Measurements from ENCODE around the gene SLC10A2. TPM values are rescaled to one million over a fixed set of nuclear protein-coding genes. Genes with fewer than 3 reads are reported as not detected.

The SLC10A2 gene
- total and polyA plus RNA-seq, 2 of the 4 experiments (the other 2 are of a cell fraction): not detected

DNA sequence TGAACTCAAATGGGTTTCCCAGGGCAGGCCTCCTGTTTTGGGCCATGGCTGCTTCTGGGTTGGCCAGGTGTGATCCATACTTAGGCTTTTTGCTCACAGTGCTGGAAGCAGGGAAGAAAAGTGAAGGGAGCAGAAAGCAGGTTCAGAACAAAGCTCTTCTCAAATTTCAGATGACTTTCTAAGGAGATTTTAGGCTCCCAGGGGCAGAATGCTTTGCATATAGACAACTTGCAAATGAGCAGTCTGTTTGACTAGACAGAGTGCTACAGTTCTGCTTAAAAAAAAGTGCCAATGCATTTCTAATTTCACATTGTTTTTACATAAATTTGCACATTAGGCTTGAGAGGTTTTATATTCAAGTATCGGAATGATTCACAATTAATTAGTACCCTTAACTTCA, 2.6 kb upstream of the SLC10A2 start:
- Histone ChIP-seq H3K27me3 (ENCODE audit: control insufficient read depth, insufficient read depth, low read length) (no peaks in the 10 kb centered on the region), H4K91ac (ENCODE audit: insufficient read depth, low read depth, low read length) (no peak overlapping the region), H3K4me1 (ENCODE audit: control insufficient read depth, insufficient read depth, low read length) (no peaks in the 10 kb centered on the region), H3K27ac (ENCODE audit: insufficient read depth, low read length) (no peak overlapping the region), H2BK5ac (ENCODE audit: low read depth, low read length, poor library complexity, severe bottlenecking) (no peak overlapping the region), H4K8ac (ENCODE audit: low read depth in 2 of 2, low read length in 2 of 2) (no peak overlapping the region), H3K18ac (ENCODE audit: low read depth, low read length) (no peak overlapping the region), H3K4ac (ENCODE audit: low read depth, low read length) (no peak overlapping the region), H4K20me1 (ENCODE audit: insufficient read depth, low read length) (no peaks in the 10 kb centered on the region), H3K36me3 (ENCODE audit: control insufficient read depth, insufficient read depth, low read length) (no peaks in the 10 kb centered on the region), H3K9me3 (ENCODE audit: control insufficient read depth, insufficient read depth, low read length) (peaks cover 16% of the 10 kb centered on the region), H4K5ac (ENCODE audit: low read depth, low read length) (no peak overlapping the region), H3K23ac (ENCODE audit: low read depth, low read length) (no peak overlapping the region), H3K9ac (ENCODE audit: low read depth, low read length) (no peak overlapping the region), H3K56ac (ENCODE audit: extremely low read depth, insufficient read depth, low read length) (no peak overlapping the region), H3K14ac (replicated peaks; ENCODE audit: low read depth, low read length) (no peak overlapping the region), H3K4me3 (ENCODE audit: insufficient read depth, low read depth, low read length) (no peak overlapping the region), H3K4me2 (ENCODE audit: low read depth, low read length) (no peak overlapping the region), H2BK20ac (ENCODE audit: low read depth, low read length) (no peak overlapping the region), H2BK120ac (ENCODE audit: low read depth, low read length) (no peak overlapping the region), H2AK5ac (ENCODE audit: low read depth, low read length) (no peak overlapping the region), H2AFZ (replicated peaks; ENCODE audit: low read length, poor library complexity) (no peak overlapping the region), H2BK15ac (ENCODE audit: low read depth, low read length) (no peak overlapping the region), H2AK9ac (replicated peaks; ENCODE audit: low read depth, low read length, poor library complexity) (no peak overlapping the region), H3K9me1 (ENCODE audit: insufficient read depth, low read length) (no peaks in the 10 kb centered on the region), H3K79me1 (ENCODE audit: low read depth in 1 of 2, low read length in 2 of 2) (no peaks in the 10 kb centered on the region)
- no TSS peak for BruUV-seq (replicated peaks)
- intact Hi-C loops (cut with micrococcal nuclease): no loop called here
- POLR2A ChIA-PET (ENCODE audit: unreplicated experiment): no interaction called here
- dilution Hi-C loops (cut with HindIII; ENCODE audit: low sequenced_read_pairs, unreplicated experiment): no loop called here
- ATAC-seq (ENCODE audit: low read depth) (no peak), DNase-seq (no peak)
- no CpG with 5 or more reads among the region's 1 CpG for WGBS, 2 experiments (ENCODE audit: extremely low coverage in 2 of 2, insufficient read length in 1 of 2)
- TF ChIP-seq CEBPB (IDR thresholded peaks at IDR 0.05; ENCODE audit: low read depth, low read length) (no peak), NFE2L2 (IDR thresholded peaks at IDR 0.05; ENCODE audit: low read depth, low read length) (no peak), POLR2A (IDR thresholded peaks at IDR 0.05; ENCODE audit: low read depth, low read length) (no peak), FOS (IDR thresholded peaks at IDR 0.05; ENCODE audit: low read depth, low read length) (no peak)
- TF ChIP-seq, protein P1, sequence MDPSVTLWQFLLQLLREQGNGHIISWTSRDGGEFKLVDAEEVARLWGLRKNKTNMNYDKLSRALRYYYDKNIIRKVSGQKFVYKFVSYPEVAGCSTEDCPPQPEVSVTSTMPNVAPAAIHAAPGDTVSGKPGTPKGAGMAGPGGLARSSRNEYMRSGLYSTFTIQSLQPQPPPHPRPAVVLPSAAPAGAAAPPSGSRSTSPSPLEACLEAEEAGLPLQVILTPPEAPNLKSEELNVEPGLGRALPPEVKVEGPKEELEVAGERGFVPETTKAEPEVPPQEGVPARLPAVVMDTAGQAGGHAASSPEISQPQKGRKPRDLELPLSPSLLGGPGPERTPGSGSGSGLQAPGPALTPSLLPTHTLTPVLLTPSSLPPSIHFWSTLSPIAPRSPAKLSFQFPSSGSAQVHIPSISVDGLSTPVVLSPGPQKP (IDR thresholded peaks at IDR 0.05; ENCODE audit: borderline replicate concordance, low read depth, low read length): no peak
- in situ Hi-C loops (cut with MboI; ENCODE audit: low sequenced_read_pairs): no loop called here
- CTCF ChIA-PET: no interaction called here

Data from IMR-90 (cell line).